NCI-H128 (cell line): ENCODE results near the gene SKAP1.

Experiments
- DNase-seq: peaks from one replicate; lab custom pipeline; 2025; ENCODE audit not compliant: unreplicated experiment; lab: John Stamatoyannopoulos, UW

Gene SKAP1

GRCh38 chr17:48123111-48123510 is 306.9 kb downstream of the SKAP1 start:
- DNase-seq, result no peak

GRCh38 chr17:48122665-48123045 is 307.4 kb downstream of the SKAP1 start:
- no peak for DNase-seq

GRCh38 chr17:48121923-48122664 is 307.9 kb downstream of the SKAP1 start:
- no peak for DNase-seq

- no peak for DNase-seq
These were observed 316.8 kb downstream of the SKAP1 start for GRCh38 chr17:48113201-48113676.

- no peak for DNase-seq
These were observed 318.1 kb downstream of the SKAP1 start for GRCh38 chr17:48111937-48112241.

- no peak for DNase-seq
These were observed 319.3 kb downstream of the SKAP1 start for GRCh38 chr17:48110761-48111160.

- DNase-seq, result peak; percentile 63
These were observed 322.6 kb downstream of the SKAP1 start, which contains the start of gene SNX11 for GRCh38 chr17:48107137-48108055. SNX11 (plus strand) TSS chr17:48107766; CDS start chr17:48112044, 4,278 bp downstream.

GRCh38 chr17:48106802-48107136 is 323.2 kb downstream of the SKAP1 start:
- DNase-seq, result no peak

- no peak for DNase-seq
These were observed 325.6 kb downstream of the SKAP1 start for GRCh38 chr17:48104440-48104839.

GRCh38 chr17:48102798-48103715 is 327.0 kb downstream of the SKAP1 start:
- no peak for DNase-seq

GRCh38 chr17:48102043-48102750 is 327.8 kb downstream of the SKAP1 start:
- DNase-seq, result no peak

- peak; percentile 78 for DNase-seq
These were observed 328.8 kb downstream of the SKAP1 start, which contains the start of gene CBX1 for GRCh38 chr17:48101012-48101720. CBX1 (minus strand) TSS chr17:48101478; CDS start chr17:48077004, 24,474 bp downstream.

GRCh38 chr17:48100591-48101011 is 329.4 kb downstream of the SKAP1 start:
- DNase-seq, result no peak

GRCh38 chr17:48100160-48100559 is 329.9 kb downstream of the SKAP1 start:
- DNase-seq, result no peak

- no peak for DNase-seq
These were observed 334.4 kb downstream of the SKAP1 start for GRCh38 chr17:48095611-48096010.

GRCh38 chr17:48093341-48094045 is 336.5 kb downstream of the SKAP1 start:
- DNase-seq, result no peak

GRCh38 chr17:48084932-48085331 is 345.1 kb downstream of the SKAP1 start:
- no peak for DNase-seq
